ENCODE results near the gene SLC22A1.
"Not testable (repeated sequence)": the region's sequence is repeated elsewhere in the genome, so short reads cannot be mapped to it uniquely, and the experiment has no call there.

- TF ChIP-seq PBX3 (IDR thresholded peaks at IDR 0.05); POLR2A (IDR thresholded peaks at IDR 0.05; ENCODE audit: low read length); HEYL (CRISPR knock-in tag; IDR thresholded peaks at IDR 0.05): not testable (repeated sequence)
These were observed 12.7 kb downstream of the SLC22A1 start for GRCh38 chr6:160134337-160134751.

Data from A549 (cell line).